GM06990 (cell line): ENCODE results near the gene CEP135.

ENCODE experiments used
- DNase-seq: peaks from one replicate; pipeline ENCODE4 v3.0.0-alpha.2; 2011; ENCODE audit not compliant: insufficient read length; ENCODE audit errors: extremely low read depth
- H3K27me3 ChIP-seq: replicated peaks from 2 replicates; pipeline ENCODE4 v1.6.0; 2011; ENCODE audit warnings: low read length; ENCODE audit not compliant: control insufficient read depth, insufficient read depth
- H3K36me3 ChIP-seq: 2 replicates; pipeline ENCODE4 v1.5.1; 2011; ENCODE audit warnings: low read length; ENCODE audit not compliant: control insufficient read depth, insufficient read depth
- H3K4me3 ChIP-seq: replicated peaks from 2 replicates; pipeline ENCODE4 v1.5.1; 2011; ENCODE audit warnings: low read depth, mild to moderate bottlenecking, control low read depth, low read length
- TF ChIP-seq, protein P1 (sequence below): IDR thresholded peaks from 2 replicates; pipeline ENCODE4 v1.5.1; 2011; ENCODE audit warnings: low read length, control low read depth, mild to moderate bottlenecking, inconsistent platforms; ENCODE audit not compliant: insufficient read depth, poor library complexity, severe bottlenecking

The CEP135 gene

DNA sequence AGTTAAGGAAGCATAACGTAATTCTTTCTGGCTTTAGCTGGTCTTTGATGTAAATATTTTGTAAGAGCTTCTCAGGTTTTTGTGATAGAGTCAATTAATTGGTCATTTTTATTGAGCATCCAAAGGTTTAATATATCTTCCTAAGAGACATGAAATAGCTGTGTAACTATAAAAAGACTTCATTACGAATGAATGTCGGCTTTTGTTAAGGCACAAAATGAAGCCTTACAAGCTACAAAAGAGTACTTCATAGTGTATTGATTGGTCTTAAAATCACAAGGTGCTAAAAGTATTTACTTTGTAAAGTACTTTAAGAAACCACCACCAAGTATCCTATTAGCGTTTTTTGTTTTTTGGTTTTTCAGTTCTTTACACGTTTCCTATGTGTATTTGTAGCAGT lies 104.2 kb downstream of the CEP135 start:
- Histone ChIP-seq H3K27me3 (no peaks in the 10 kb centered on the region), H3K36me3 (no peaks in the 10 kb centered on the region), H3K4me3 (no peak overlapping the region)
- TF ChIP-seq, protein P1, sequence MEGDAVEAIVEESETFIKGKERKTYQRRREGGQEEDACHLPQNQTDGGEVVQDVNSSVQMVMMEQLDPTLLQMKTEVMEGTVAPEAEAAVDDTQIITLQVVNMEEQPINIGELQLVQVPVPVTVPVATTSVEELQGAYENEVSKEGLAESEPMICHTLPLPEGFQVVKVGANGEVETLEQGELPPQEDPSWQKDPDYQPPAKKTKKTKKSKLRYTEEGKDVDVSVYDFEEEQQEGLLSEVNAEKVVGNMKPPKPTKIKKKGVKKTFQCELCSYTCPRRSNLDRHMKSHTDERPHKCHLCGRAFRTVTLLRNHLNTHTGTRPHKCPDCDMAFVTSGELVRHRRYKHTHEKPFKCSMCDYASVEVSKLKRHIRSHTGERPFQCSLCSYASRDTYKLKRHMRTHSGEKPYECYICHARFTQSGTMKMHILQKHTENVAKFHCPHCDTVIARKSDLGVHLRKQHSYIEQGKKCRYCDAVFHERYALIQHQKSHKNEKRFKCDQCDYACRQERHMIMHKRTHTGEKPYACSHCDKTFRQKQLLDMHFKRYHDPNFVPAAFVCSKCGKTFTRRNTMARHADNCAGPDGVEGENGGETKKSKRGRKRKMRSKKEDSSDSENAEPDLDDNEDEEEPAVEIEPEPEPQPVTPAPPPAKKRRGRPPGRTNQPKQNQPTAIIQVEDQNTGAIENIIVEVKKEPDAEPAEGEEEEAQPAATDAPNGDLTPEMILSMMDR, result no peak
- DNase-seq, result no peak

DNA sequence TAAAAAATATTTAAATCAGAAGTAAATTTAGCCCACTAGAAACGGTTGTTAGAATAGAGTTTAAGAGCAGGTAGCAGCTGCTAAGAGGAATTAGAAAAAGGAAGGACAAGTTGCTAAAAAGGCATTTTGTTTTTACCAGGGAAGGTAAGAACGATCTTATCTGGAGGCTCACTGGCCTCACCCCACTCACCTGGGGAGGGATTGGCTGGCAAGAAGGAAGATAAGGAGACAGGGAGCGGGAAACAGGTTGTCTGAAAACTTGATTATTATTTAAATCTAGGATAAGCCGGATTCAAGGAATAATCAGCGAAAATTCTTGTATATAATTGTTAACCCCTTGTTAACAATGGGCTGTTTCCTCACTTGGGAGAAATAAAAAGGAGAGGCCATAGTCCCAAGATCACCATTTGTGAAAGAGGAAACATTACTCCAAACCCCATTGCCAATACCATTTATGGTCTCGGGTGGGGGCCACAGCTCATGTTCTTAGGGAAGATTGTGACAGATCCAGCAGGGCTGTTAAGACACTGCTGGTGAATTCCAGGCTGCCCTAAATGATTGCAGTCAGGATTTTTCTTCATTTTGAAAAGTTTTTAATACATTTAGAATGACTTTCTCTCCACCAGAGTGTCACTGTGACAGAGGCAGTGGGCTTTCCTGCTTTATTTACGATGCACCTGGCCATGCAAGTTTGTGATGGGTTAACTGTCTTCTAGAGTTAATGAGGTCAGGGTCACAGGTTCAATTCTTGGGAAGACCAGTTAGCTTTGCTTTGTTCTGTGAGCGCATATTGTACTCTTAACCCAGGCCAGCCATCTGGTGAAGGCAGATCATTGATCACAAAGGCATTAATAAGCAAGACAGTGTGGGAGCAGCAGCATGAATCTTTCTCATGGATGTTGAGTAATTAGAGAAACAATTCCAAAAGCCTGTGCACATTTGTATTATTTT lies 106.6 kb downstream of the CEP135 start:
- TF ChIP-seq, protein P1, result no peak
- H3K4me3 ChIP-seq, result no peak overlapping the region
- no peaks in the 10 kb centered on the region for H3K36me3 ChIP-seq
- no peaks in the 10 kb centered on the region for H3K27me3 ChIP-seq
- no peak for DNase-seq

DNA sequence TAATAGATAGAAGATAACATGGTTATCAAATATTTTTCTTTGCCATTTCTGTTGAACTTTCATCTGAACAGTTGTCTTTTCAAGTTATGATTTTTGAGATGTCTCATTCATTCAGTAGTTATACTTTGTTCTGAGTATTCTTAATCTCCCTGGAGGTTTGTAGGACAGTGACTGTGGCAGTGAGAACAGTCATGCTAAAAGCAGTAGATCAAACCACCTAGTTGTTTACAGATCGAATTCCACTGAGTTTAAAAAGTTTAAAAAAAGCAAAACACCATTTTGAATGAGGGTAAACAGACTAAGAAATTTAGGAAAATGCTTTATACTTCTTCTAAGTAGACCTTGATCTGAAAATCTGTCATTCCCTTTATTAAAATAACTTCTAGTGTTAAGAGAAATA lies 107.2 kb downstream of the CEP135 start:
- TF ChIP-seq, protein P1, result no peak
- H3K36me3 ChIP-seq, result no peaks in the 10 kb centered on the region
- H3K4me3 ChIP-seq, result no peak overlapping the region
- H3K27me3 ChIP-seq, result no peaks in the 10 kb centered on the region
- no peak for DNase-seq

DNA sequence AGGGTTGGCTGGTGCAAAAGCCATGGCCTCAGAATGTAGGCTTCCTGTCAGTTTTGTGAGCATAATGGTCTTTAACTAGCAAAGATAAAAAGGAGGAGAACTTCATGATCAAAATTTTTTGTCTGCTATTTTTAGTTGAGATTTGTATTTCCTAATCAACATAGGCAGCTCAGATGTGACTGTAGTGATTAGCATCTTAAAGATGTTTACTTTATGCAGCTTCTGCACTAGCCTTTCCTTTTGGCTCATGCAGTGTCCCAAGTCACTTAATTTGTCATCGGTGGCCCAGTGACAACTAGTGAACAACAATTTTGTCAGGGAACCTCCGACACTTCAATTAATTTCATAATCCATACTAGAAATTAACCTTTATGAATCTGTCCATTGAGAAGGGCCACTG lies 109.8 kb downstream of the CEP135 start:
- H3K4me3 ChIP-seq, result no peak overlapping the region
- H3K27me3 ChIP-seq, result no peaks in the 10 kb centered on the region
- TF ChIP-seq, protein P1, result no peak
- no peaks in the 10 kb centered on the region for H3K36me3 ChIP-seq
- DNase-seq, result no peak

DNA sequence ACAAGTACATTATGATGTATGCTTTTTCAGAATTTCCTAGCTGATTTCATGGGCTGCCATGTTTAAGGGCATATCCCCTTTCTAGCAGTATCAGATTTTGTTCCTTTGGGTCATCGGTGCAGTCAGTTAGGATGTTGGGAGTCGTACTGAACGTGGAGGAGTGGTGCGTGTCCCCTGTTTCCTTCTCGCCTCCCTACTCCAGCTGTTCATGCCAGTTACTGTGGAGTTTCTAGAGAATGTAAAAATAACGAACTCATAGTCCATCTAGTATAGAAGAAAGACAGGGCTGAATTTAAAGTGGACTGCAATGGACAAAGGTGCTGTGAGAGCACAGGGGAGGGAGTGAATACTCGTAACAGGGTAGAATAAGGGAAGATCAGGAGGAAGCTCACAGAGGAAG lies 111.3 kb downstream of the CEP135 start:
- TF ChIP-seq, protein P1, result no peak
- Histone ChIP-seq H3K27me3 (no peaks in the 10 kb centered on the region), H3K36me3 (no peaks in the 10 kb centered on the region), H3K4me3 (no peak overlapping the region)
- DNase-seq, result no peak
